Fibroblast of lung (primary cell): ENCODE data around the gene FAM110D. TPM values are rescaled to one million over a fixed set of nuclear protein-coding genes. Genes with fewer than 3 reads are reported as not detected.

Source experiments
- DNase-seq, 2 donors: peaks; one replicate each; pipeline versions ENCODE4 v3.0.0 to v3.0.0-alpha.2; 2010; ENCODE audit warnings: low read depth in 2 of 2
- H2AFZ ChIP-seq: 2 replicates; pipeline ENCODE4 v1.5.1; 2012; ENCODE audit warnings: low read length, control low read depth, inconsistent platforms
- H3K27ac ChIP-seq: 2 replicates; pipeline ENCODE4 v1.5.1; 2011; ENCODE audit warnings: low read length, control low read depth; ENCODE audit not compliant: insufficient read depth
- H3K27me3 ChIP-seq: 2 replicates; pipeline ENCODE4 v1.5.1; 2011; ENCODE audit warnings: mild to moderate bottlenecking, low read length; ENCODE audit not compliant: control insufficient read depth, insufficient read depth
- H3K36me3 ChIP-seq: 2 replicates; pipeline ENCODE4 v1.5.1; 2011; ENCODE audit warnings: low read length; ENCODE audit not compliant: control insufficient read depth, insufficient read depth
- H3K4me1 ChIP-seq: 2 replicates; pipeline ENCODE4 v1.5.1; 2011; ENCODE audit warnings: low read length; ENCODE audit not compliant: control insufficient read depth, insufficient read depth; ENCODE audit errors: extremely low read depth
- H3K4me2 ChIP-seq: 2 replicates; pipeline ENCODE4 v1.5.1; 2011; ENCODE audit warnings: low read length, control low read depth; ENCODE audit not compliant: insufficient read depth; ENCODE audit errors: extremely low read depth
- H3K4me3 ChIP-seq, 4 experiments: fragments of 200-600 bp in 1 of 4; sonication (generic) in 1 of 4; replicated peaks in 1 of 4; 2 replicates each; pipeline ENCODE4 v1.5.1; 2011 to 2016; ENCODE audit warnings: low read length in 4 of 4, low read depth in 3 of 4, mild to moderate bottlenecking in 3 of 4, control low read depth in 2 of 4, inconsistent platforms in 1 of 4, mixed read lengths in 1 of 4; ENCODE audit not compliant: insufficient read depth in 1 of 4; ENCODE audit errors: control extremely low read depth in 1 of 4
- H3K79me2 ChIP-seq: 2 replicates; pipeline ENCODE4 v1.5.1; 2012; ENCODE audit warnings: mild to moderate bottlenecking, low read length, inconsistent platforms; ENCODE audit not compliant: control insufficient read depth, insufficient read depth
- H3K9ac ChIP-seq: 2 replicates; pipeline ENCODE4 v1.5.1; 2011; ENCODE audit warnings: mild to moderate bottlenecking, low read length, control low read depth; ENCODE audit not compliant: insufficient read depth
- H3K9me3 ChIP-seq: 2 replicates; pipeline ENCODE4 v1.5.1; 2012; ENCODE audit warnings: low read depth, low read length; ENCODE audit not compliant: control insufficient read depth, insufficient read depth
- H4K20me1 ChIP-seq: 2 replicates; pipeline ENCODE4 v1.5.1; 2011; ENCODE audit warnings: low read length; ENCODE audit not compliant: control insufficient read depth, insufficient read depth; ENCODE audit errors: extremely low read depth
- EZH2 ChIP-seq: IDR thresholded peaks from 2 replicates; pipeline ENCODE4 v1.5.1; 2012; ENCODE audit warnings: low read length, control low read depth, mild to moderate bottlenecking; ENCODE audit errors: missing control alignments
- polyA plus RNA-seq, 2 donors: library from polyadenylated mRNA; depleted of rRNA in 1 of 2; stranded (reverse) in 1 of 2; unstranded in 1 of 2; fragments of >200 nt; gene quantifications; 2 replicates each; pipeline ENCODE4 v1.2.1, GENCODE V29; 2011 to 2012; ENCODE audit warnings: missing spikeins in 1 of 2
- total RNA-seq: library from RNA; depleted of rRNA; stranded (reverse); fragments of >200 nt; gene quantifications from 2 replicates; pipeline ENCODE4 v1.2.1, GENCODE V29; 2014
- TF ChIP-seq, protein P1 (sequence below), 2 donors: IDR thresholded peaks in 1 of 2; conservative IDR thresholded peaks in 1 of 2; 1 replicate in 1 of 2; 2 replicates in 1 of 2; pipeline ENCODE4 v1.5.1; 2011 to 2012; ENCODE audit warnings: low read length in 2 of 2, control low read depth in 1 of 2, inconsistent platforms in 1 of 2, low read depth in 1 of 2, mild to moderate bottlenecking in 1 of 2

FAM110D gene
- total and polyA plus RNA-seq, 2 donors (not counting 1 experiment from before 2014, with no cell fraction given) = not detected

- Histone ChIP-seq H3K27ac (no peak overlapping the region), H3K4me3 (no peak overlapping the region), H3K4me1 (no peaks in the 10 kb centered on the region), H3K9me3 (no peaks in the 10 kb centered on the region), H2AFZ (no peak overlapping the region), H3K79me2 (no peaks in the 10 kb centered on the region), H3K27me3 (peaks cover 10% of the 10 kb centered on the region), H3K4me2 (no peak overlapping the region), H3K36me3 (no peaks in the 10 kb centered on the region), H3K9ac (no peak overlapping the region), H4K20me1 (no peaks in the 10 kb centered on the region)
- no peak for DNase-seq
- TF ChIP-seq EZH2 = no peak
- TF ChIP-seq, protein P1, sequence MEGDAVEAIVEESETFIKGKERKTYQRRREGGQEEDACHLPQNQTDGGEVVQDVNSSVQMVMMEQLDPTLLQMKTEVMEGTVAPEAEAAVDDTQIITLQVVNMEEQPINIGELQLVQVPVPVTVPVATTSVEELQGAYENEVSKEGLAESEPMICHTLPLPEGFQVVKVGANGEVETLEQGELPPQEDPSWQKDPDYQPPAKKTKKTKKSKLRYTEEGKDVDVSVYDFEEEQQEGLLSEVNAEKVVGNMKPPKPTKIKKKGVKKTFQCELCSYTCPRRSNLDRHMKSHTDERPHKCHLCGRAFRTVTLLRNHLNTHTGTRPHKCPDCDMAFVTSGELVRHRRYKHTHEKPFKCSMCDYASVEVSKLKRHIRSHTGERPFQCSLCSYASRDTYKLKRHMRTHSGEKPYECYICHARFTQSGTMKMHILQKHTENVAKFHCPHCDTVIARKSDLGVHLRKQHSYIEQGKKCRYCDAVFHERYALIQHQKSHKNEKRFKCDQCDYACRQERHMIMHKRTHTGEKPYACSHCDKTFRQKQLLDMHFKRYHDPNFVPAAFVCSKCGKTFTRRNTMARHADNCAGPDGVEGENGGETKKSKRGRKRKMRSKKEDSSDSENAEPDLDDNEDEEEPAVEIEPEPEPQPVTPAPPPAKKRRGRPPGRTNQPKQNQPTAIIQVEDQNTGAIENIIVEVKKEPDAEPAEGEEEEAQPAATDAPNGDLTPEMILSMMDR (conservative IDR thresholded peaks at IDR 0.05 in 1 of 2, IDR thresholded peaks at IDR 0.05 in 1 of 2; ENCODE audit: low read depth in 1 of 2, low read length in 2 of 2) = no peak
Measured at GRCh38 chr1:26197301-26197700, 38.4 kb downstream of the FAM110D start.

DNA sequence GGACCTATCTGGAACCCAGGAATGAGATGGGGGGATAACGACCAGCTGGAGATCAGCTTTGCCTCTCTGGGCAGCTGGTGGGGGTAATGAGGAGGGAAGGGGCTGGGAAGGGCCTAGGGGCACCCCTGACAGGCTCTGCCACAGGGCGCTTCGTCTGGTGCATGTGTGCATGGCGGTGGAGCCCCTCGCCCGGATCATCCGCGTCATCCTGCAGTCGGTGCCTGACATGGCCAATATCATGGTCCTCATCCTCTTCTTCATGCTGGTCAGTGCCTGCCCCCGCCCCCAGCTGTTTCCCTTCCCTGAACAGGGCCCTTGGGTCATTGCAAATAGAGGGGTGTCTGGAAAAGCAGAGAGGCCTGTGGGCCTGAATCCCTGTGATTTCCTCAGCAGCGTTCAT, 38.9 kb downstream of the FAM110D start:
- Histone ChIP-seq H3K79me2 (no peaks in the 10 kb centered on the region), H3K9me3 (no peaks in the 10 kb centered on the region), H3K4me1 (no peaks in the 10 kb centered on the region), H4K20me1 (no peaks in the 10 kb centered on the region), H3K36me3 (no peaks in the 10 kb centered on the region), H3K27ac (no peak overlapping the region), H3K9ac (no peak overlapping the region), H2AFZ (no peak overlapping the region), H3K4me3 (no peak overlapping the region), H3K27me3 (peaks cover 10% of the 10 kb centered on the region), H3K4me2 (no peak overlapping the region)
- DNase-seq = no peak
- TF ChIP-seq, protein P1 (conservative IDR thresholded peaks at IDR 0.05 in 1 of 2, IDR thresholded peaks at IDR 0.05 in 1 of 2; ENCODE audit: low read depth in 1 of 2, low read length in 2 of 2) = no peak
- no peak for TF ChIP-seq EZH2

DNA sequence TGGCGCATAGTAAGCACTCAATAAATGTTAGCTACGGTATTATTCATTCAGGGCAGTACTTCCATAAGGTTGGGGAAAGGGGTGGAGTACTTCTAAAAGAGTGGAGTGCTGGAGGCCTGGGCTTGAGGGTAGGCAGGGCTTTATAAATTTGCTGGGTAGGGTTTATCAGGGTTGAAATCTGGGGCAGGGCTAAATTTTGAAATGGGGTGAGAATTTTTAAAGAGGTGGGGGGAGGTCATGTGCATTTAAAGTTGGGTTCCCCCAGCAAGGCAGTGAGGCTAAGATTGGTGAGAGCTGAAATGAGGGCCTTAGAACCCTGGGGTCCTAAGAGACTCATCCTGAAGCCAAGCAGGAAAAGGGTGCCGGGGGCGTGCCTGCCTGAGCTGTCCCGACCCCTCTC, 41.5 kb downstream of the FAM110D start:
- H3K36me3 ChIP-seq = no peaks in the 10 kb centered on the region
- no peak overlapping the region for H3K9ac ChIP-seq
- peaks cover 8% of the 10 kb centered on the region for H3K27me3 ChIP-seq
- H3K4me2 ChIP-seq = no peak overlapping the region
- no peaks in the 10 kb centered on the region for H3K79me2 ChIP-seq
- no peaks in the 10 kb centered on the region for H3K4me1 ChIP-seq
- H3K27ac ChIP-seq = no peak overlapping the region
- DNase-seq = no peak
- H4K20me1 ChIP-seq = no peaks in the 10 kb centered on the region
- no peaks in the 10 kb centered on the region for H3K9me3 ChIP-seq
- H2AFZ ChIP-seq = no peak overlapping the region
- TF ChIP-seq, protein P1 (conservative IDR thresholded peaks at IDR 0.05 in 1 of 2, IDR thresholded peaks at IDR 0.05 in 1 of 2; ENCODE audit: low read depth in 1 of 2, low read length in 2 of 2) = no peak
- TF ChIP-seq EZH2 = no peak
- no peak overlapping the region for H3K4me3 ChIP-seq
